SU-DHL-6 (cell line): Measurements from ENCODE around the gene STARD10.

Experiments used
- H2AFZ ChIP-seq: fragments of 200-600 bp; sonication (generic); 2 replicates; pipeline ENCODE4 v1.6.1; 2014; ENCODE audit warnings: low read depth, mild to moderate bottlenecking, moderate library complexity, mixed read lengths, antibody characterized with exemption, low read length; ENCODE audit not compliant: severe bottlenecking
- H3F3A ChIP-seq: fragments of 200-600 bp; shearing (Covaris generic); 2 replicates; pipeline ENCODE4 v1.6.0; 2016; ENCODE audit warnings: antibody characterized with exemption, mild to moderate bottlenecking; ENCODE audit not compliant: insufficient read depth
- H3K27ac ChIP-seq: fragments of 200-600 bp; sonication (generic); 2 replicates; pipeline ENCODE4 v1.5.1; 2016; ENCODE audit warnings: low read depth, mild to moderate bottlenecking, low read length, moderate library complexity, mixed read lengths
- H3K27me3 ChIP-seq: fragments of 200-600 bp; sonication (generic), shearing (Covaris generic); 2 replicates; pipeline ENCODE4 v1.6.0; 2014; ENCODE audit warnings: mild to moderate bottlenecking, low read length
- H3K36me3 ChIP-seq: fragments of 200-600 bp; sonication (generic); 2 replicates; pipeline ENCODE4 v1.6.1; 2014; ENCODE audit warnings: mild to moderate bottlenecking, low read length, mixed read lengths
- H3K4me2 ChIP-seq: fragments of 300-600, 200-600 bp; shearing (Covaris generic), sonication (generic); 2 replicates; pipeline ENCODE4 v1.6.0; 2014; ENCODE audit warnings: low read length, low read depth, mild to moderate bottlenecking; ENCODE audit not compliant: poor library complexity, severe bottlenecking
- H3K4me3 ChIP-seq: fragments of 200-600 bp; sonication (generic); 2 replicates; pipeline ENCODE4 v1.5.1; 2014; ENCODE audit warnings: antibody characterized with exemption, low read length, mild to moderate bottlenecking, mixed read lengths; ENCODE audit not compliant: insufficient read depth, poor library complexity, severe bottlenecking
- H3K79me2 ChIP-seq: fragments of 200-600 bp; sonication (generic); 2 replicates; pipeline ENCODE4 v1.6.1; 2014; ENCODE audit warnings: mild to moderate bottlenecking, low read length, moderate library complexity; ENCODE audit not compliant: insufficient read depth
- H3K9ac ChIP-seq: fragments of 200-600 bp; sonication (generic); 2 replicates; pipeline ENCODE4 v1.7.0; 2014; ENCODE audit warnings: mild to moderate bottlenecking, low read length
- H3K9me2 ChIP-seq: fragments of 200-600 bp; sonication (generic); replicated peaks from 2 replicates; pipeline ENCODE4 v1.6.1; 2014; ENCODE audit warnings: low read length; ENCODE audit not compliant: insufficient read depth
- H3K9me3 ChIP-seq: fragments of 200-600 bp; sonication (generic); 2 replicates; pipeline ENCODE4 v1.6.1; 2014; ENCODE audit warnings: low read length, mixed read lengths; ENCODE audit not compliant: insufficient read depth
- H4K20me1 ChIP-seq: fragments of 200-600 bp; sonication (generic); 2 replicates; pipeline ENCODE4 v1.6.1; 2014; ENCODE audit warnings: low read depth, mild to moderate bottlenecking, antibody characterized with exemption, low read length, moderate library complexity, mixed read lengths
- EZH2phosphoT487 ChIP-seq: fragments of 200-600 bp; sonication (generic), shearing (Covaris generic); conservative IDR thresholded peaks from 2 replicates; pipeline ENCODE4 v1.6.1; 2018; ENCODE audit warnings: mild to moderate bottlenecking, antibody characterized with exemption, low read length, moderate library complexity, mixed read lengths
- TF ChIP-seq, protein P1 (sequence below): fragments of 200-600 bp; sonication (generic); IDR thresholded peaks from one replicate; pipeline ENCODE4 v1.5.1; 2017; ENCODE audit warnings: antibody characterized with exemption, mild to moderate bottlenecking, low read length, moderate library complexity; ENCODE audit not compliant: insufficient read depth, poor library complexity, severe bottlenecking

STARD10 gene

DNA sequence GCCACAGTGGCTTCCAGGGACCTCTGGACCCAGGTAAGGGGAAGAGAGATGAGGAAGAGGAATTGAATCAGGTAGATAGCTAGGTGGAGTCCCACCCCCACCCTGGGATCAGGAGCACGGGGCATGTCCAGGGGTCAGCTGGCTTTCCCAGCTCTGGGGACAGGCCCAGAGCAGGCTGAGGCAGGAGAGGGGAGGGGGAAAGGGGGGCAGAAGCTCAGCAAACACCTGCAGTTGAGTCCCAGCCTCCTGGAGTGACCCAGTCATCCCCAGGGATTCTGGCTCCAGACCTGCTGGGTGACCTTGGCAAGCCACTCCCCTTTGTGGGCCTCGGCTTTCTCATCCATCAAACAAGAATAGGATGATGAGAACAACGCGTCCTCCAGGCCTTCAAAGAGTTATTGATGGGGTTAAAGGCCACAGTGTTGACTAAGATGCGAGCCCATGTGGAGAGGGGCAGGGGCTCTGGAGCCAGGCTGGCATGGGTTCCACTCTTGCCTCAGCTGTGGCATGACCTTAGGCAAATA, 16.0 kb downstream of the STARD10 start:
- no peak overlapping the region for H3K4me2 ChIP-seq
- no peaks in the 10 kb centered on the region for H3K9me3 ChIP-seq
- no peaks in the 10 kb centered on the region for H3K9me2 ChIP-seq
- no peak overlapping the region for H3K4me3 ChIP-seq
- no peaks in the 10 kb centered on the region for H3F3A ChIP-seq
- no peaks in the 10 kb centered on the region for H4K20me1 ChIP-seq
- no peaks in the 10 kb centered on the region for H3K27me3 ChIP-seq
- H3K27ac ChIP-seq, result no peak overlapping the region
- H2AFZ ChIP-seq, result no peak overlapping the region
- H3K9ac ChIP-seq, result no peak overlapping the region
- no peak for TF ChIP-seq EZH2phosphoT487
- TF ChIP-seq, protein P1, sequence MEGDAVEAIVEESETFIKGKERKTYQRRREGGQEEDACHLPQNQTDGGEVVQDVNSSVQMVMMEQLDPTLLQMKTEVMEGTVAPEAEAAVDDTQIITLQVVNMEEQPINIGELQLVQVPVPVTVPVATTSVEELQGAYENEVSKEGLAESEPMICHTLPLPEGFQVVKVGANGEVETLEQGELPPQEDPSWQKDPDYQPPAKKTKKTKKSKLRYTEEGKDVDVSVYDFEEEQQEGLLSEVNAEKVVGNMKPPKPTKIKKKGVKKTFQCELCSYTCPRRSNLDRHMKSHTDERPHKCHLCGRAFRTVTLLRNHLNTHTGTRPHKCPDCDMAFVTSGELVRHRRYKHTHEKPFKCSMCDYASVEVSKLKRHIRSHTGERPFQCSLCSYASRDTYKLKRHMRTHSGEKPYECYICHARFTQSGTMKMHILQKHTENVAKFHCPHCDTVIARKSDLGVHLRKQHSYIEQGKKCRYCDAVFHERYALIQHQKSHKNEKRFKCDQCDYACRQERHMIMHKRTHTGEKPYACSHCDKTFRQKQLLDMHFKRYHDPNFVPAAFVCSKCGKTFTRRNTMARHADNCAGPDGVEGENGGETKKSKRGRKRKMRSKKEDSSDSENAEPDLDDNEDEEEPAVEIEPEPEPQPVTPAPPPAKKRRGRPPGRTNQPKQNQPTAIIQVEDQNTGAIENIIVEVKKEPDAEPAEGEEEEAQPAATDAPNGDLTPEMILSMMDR, result no peak
- H3K36me3 ChIP-seq, result no peaks in the 10 kb centered on the region
- H3K79me2 ChIP-seq, result no peaks in the 10 kb centered on the region

DNA sequence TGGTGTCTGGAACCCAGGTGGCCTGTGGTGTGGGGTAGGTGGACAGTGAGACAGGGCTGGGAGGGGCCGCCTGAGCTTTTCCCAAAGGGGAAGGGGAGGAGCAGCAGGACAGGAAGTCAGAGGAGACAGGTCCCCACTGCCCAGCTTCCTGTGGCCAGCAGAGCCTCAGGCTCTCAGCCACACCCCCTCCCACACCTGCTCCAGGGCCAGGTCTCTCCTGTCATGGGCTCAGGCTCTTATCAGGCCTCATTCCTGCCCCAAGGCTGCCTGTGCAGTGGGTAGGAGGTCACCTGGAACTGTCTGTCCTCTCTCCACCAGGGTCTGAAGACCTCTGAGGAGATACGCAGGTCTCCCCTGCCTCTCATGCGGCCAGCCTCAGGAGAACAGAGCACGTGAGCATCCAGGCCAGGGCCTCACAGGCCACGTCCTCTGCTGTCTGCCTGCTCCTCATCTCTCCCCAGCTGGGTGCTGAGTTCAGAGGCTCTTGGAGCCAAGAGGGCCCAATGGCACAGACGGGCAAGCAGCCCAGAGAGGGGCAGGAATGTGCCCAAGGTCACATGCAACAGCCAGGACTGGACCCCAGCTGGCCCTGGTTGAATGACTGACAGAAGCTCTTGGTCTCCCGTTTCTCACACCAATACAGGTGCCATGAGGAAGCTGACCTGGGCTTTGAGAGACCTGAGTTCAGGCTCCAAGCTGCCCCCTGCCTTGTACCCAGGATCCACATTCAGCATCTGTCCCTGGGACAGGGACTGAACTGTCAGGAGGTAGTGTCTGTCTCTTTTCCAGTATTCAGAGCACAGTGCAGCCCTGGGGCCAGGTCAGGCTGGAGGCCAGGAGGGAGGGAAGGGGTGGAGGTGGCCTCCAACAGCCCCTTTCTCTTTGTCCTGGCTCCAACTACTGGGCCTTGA, 16.7 kb downstream of the STARD10 start:
- no peaks in the 10 kb centered on the region for H3K36me3 ChIP-seq
- TF ChIP-seq, protein P1, result no peak
- no peak for TF ChIP-seq EZH2phosphoT487
- H3K9ac ChIP-seq, result no peak overlapping the region
- H3K4me2 ChIP-seq, result no peak overlapping the region
- no peaks in the 10 kb centered on the region for H3K9me2 ChIP-seq
- no peak overlapping the region for H3K4me3 ChIP-seq
- no peaks in the 10 kb centered on the region for H3K79me2 ChIP-seq
- H3F3A ChIP-seq, result no peaks in the 10 kb centered on the region
- no peaks in the 10 kb centered on the region for H3K27me3 ChIP-seq
- no peaks in the 10 kb centered on the region for H4K20me1 ChIP-seq
- no peak overlapping the region for H2AFZ ChIP-seq
- H3K9me3 ChIP-seq, result no peaks in the 10 kb centered on the region
- no peak overlapping the region for H3K27ac ChIP-seq

DNA sequence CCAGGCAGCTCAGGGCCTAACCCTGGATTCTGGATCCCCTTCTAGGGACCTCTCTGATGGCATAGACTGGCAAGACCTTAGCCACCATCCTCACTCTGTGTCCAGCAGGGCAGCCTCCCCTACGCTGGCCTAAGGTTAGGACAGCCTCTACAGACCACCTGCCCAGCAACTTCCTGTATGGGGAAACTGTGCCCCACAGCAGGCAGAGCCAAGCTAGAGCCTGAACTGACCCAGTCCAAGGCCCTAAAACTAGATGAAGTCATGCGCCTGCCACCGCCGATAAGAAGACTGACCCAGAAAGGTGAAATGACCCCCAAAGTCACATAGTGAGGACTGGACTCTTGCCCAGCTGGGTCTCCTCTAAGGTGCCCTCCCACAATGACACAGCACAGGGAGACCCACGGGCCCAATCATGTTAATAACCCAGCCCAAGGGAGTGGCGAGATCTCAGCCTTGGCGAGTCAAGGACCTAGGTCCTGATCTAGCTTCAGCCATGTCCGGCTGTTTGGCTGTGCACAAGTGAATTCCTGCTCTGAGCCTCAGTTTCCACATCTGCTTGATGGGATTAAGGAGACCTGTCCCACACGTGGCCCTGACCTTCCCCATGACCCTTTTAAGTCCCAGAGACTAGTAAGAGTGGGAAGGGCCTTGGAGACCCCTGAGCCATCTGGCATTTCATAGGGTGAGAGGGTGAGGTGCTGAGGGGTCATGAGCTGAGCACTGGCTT, 17.6 kb downstream of the STARD10 start:
- H3K9me2 ChIP-seq, result no peaks in the 10 kb centered on the region
- H3K27me3 ChIP-seq, result no peaks in the 10 kb centered on the region
- no peak overlapping the region for H3K9ac ChIP-seq
- H3K4me3 ChIP-seq, result no peak overlapping the region
- no peaks in the 10 kb centered on the region for H4K20me1 ChIP-seq
- no peak overlapping the region for H2AFZ ChIP-seq
- H3K27ac ChIP-seq, result no peak overlapping the region
- H3K4me2 ChIP-seq, result no peak overlapping the region
- TF ChIP-seq, protein P1, result no peak
- no peak for TF ChIP-seq EZH2phosphoT487
- no peaks in the 10 kb centered on the region for H3F3A ChIP-seq
- H3K79me2 ChIP-seq, result no peaks in the 10 kb centered on the region
- H3K36me3 ChIP-seq, result no peaks in the 10 kb centered on the region
- H3K9me3 ChIP-seq, result no peaks in the 10 kb centered on the region
